ENCODE measurements around the gene TRDN.

- TF ChIP-seq CTCF (IDR thresholded peaks at IDR 0.05; ENCODE audit: borderline replicate concordance, extremely low read depth, low read length, poor library complexity, severe bottlenecking) (no peak), EZH2 (IDR thresholded peaks at IDR 0.05; ENCODE audit: borderline replicate concordance, low read depth, low read length, severe bottlenecking) (no peak)
These were observed 4.7 kb upstream of the TRDN start for GRCh38 chr6:123641497-123641896.
